CD14-positive monocyte (primary cell): Measurements from ENCODE around the gene SLC13A3. TPM values are rescaled to one million over a fixed set of nuclear protein-coding genes. Genes with fewer than 3 reads are reported as not detected.

Source experiments
- DNase-seq, 3 donors: peaks; one replicate each; pipeline ENCODE4 v3.0.0-alpha.2; 2011 to 2022
- H2AFZ ChIP-seq: 2 replicates; pipeline ENCODE4 v1.6.0; 2012; ENCODE audit warnings: mild to moderate bottlenecking, low read depth, low read length, inconsistent platforms; ENCODE audit not compliant: insufficient read depth, poor library complexity, severe bottlenecking
- H3K27ac ChIP-seq, 2 donors: 1 replicate in 1 of 2; 2 replicates in 1 of 2; pipeline ENCODE4 v1.5.1; 2012 to 2013; ENCODE audit warnings: low read length in 2 of 2, control low read depth in 1 of 2, inconsistent platforms in 1 of 2, low read depth in 1 of 2, mild to moderate bottlenecking in 1 of 2
- H3K27me3 ChIP-seq, 2 donors: one replicate each; pipeline versions ENCODE4 v1.6.0 to v1.6.1; 2011 to 2013; ENCODE audit warnings: low read length in 2 of 2; ENCODE audit not compliant: control insufficient read depth in 2 of 2, insufficient read depth in 2 of 2
- H3K36me3 ChIP-seq, 2 donors: replicated peaks in 1 of 2; 1 replicate in 1 of 2; 2 replicates in 1 of 2; pipeline versions ENCODE4 v1.5.1 to v1.6.1; 2012 to 2013; ENCODE audit warnings: low read length in 2 of 2, control low read depth in 1 of 2, inconsistent platforms in 1 of 2, mild to moderate bottlenecking in 1 of 2; ENCODE audit not compliant: insufficient read depth in 2 of 2, control insufficient read depth in 1 of 2
- H3K4me1 ChIP-seq, 2 donors: 1 replicate in 1 of 2; 2 replicates in 1 of 2; pipeline versions ENCODE4 v1.5.1 to v1.6.1; 2012 to 2013; ENCODE audit warnings: low read length in 2 of 2, control low read depth in 1 of 2, inconsistent platforms in 1 of 2, mild to moderate bottlenecking in 1 of 2, moderate library complexity in 1 of 2; ENCODE audit not compliant: insufficient read depth in 2 of 2, control insufficient read depth in 1 of 2
- H3K4me2 ChIP-seq: replicated peaks from 2 replicates; pipeline ENCODE3; 2012; ENCODE audit warnings: low read length, moderate library complexity, mild to moderate bottlenecking; ENCODE audit not compliant: poor library complexity, severe bottlenecking; ENCODE audit errors: extremely low read depth
- H3K4me3 ChIP-seq, 3 experiments: fragments of 200-600 bp in 1 of 3; sonication (generic) in 1 of 3; replicated peaks in 1 of 3; 1 replicate in 2 of 3; 2 replicates in 1 of 3; pipeline ENCODE4 v1.5.1; 2011 to 2013; ENCODE audit warnings: low read length in 3 of 3, mild to moderate bottlenecking in 3 of 3, control low read depth in 2 of 3, low read depth in 2 of 3, inconsistent platforms in 1 of 3, moderate library complexity in 1 of 3
- H3K79me2 ChIP-seq: 2 replicates; pipeline ENCODE4 v1.6.0; 2012; ENCODE audit warnings: mild to moderate bottlenecking, control low read depth, inconsistent platforms, low read length, moderate library complexity; ENCODE audit not compliant: insufficient read depth
- H3K9ac ChIP-seq: 2 replicates; pipeline ENCODE4 v1.6.0; 2017; ENCODE audit warnings: low read length, mild to moderate bottlenecking; ENCODE audit not compliant: insufficient read depth, poor library complexity, severe bottlenecking
- H3K9me3 ChIP-seq, 2 donors: replicated peaks in 1 of 2; 1 replicate in 1 of 2; 2 replicates in 1 of 2; pipeline versions ENCODE4 v1.5.1 to v1.6.1; 2012 to 2013; ENCODE audit warnings: low read length in 2 of 2, control low read depth in 1 of 2; ENCODE audit not compliant: control insufficient read depth in 1 of 2, insufficient read depth in 1 of 2
- H4K20me1 ChIP-seq: 2 replicates; pipeline ENCODE4 v1.6.0; 2012; ENCODE audit warnings: mild to moderate bottlenecking, low read length, control low read depth, moderate library complexity; ENCODE audit not compliant: insufficient read depth
- H3K27ac Mint-ChIP-seq, 7 donors: one replicate each; pipeline ENCODE4 v1.8.0; 2020; ENCODE audit warnings: mild to moderate bottlenecking in 7 of 7, mixed read lengths in 7 of 7, moderate library complexity in 6 of 7, inconsistent platforms in 2 of 7
- H3K27me3 Mint-ChIP-seq, 3 donors: one replicate each; pipeline ENCODE4 v1.8.0; 2021 to 2022; ENCODE audit warnings: low read depth in 3 of 3, mild to moderate bottlenecking in 3 of 3, mixed read lengths in 3 of 3, moderate library complexity in 3 of 3, inconsistent platforms in 1 of 3
- H3K36me3 Mint-ChIP-seq, 2 donors: one replicate each; pipeline ENCODE4 v1.8.0; 2020; ENCODE audit warnings: mixed read lengths in 2 of 2, inconsistent platforms in 1 of 2, mild to moderate bottlenecking in 1 of 2
- H3K4me1 Mint-ChIP-seq: one replicate; pipeline ENCODE4 v1.8.0; 2020; ENCODE audit warnings: mild to moderate bottlenecking, mixed read lengths
- H3K4me3 Mint-ChIP-seq, 2 donors: one replicate each; pipeline ENCODE4 v1.8.0; 2020; ENCODE audit warnings: mild to moderate bottlenecking in 2 of 2, mixed read lengths in 2 of 2, moderate library complexity in 1 of 2
- H3K9me3 Mint-ChIP-seq, 7 donors: one replicate each; pipeline ENCODE4 v1.8.0; 2020 to 2022; ENCODE audit warnings: mixed read lengths in 7 of 7, mild to moderate bottlenecking in 6 of 7, moderate library complexity in 6 of 7, inconsistent platforms in 2 of 7
- WGBS: methylation state at CpG from one replicate; pipeline ENCODE4 v1.1.5; 2013; ENCODE audit warnings: missing lambda C conversion rate; ENCODE audit not compliant: insufficient coverage; 5-methylcytosine and 5-hydroxymethylcytosine counted together
- intact Hi-C, 2 donors: fragments of 100-400 bp; cut with micrococcal nuclease; formaldehyde crosslinking; loops; one replicate each; pipeline versions ENCODE4 v1.15.0 to v1.15.1; 2023
- polyA plus RNA-seq, 3 donors: library from polyadenylated mRNA; depleted of rRNA in 1 of 3; unstranded in 2 of 3; stranded (reverse) in 1 of 3; fragments of 300-500 nt in 2 of 3; fragments of >200 nt in 1 of 3; fragmentation: Illumina TruSeq in 2 of 3; gene quantifications; 1 replicate in 2 of 3; 2 replicates in 1 of 3; pipeline ENCODE4 v1.2.3, GENCODE V29; 2012 to 2021
- TF ChIP-seq, protein P1 (sequence below): fragments of 200-600 bp; IDR thresholded peaks from one replicate; pipeline ENCODE4 v1.8.0; 2022; ENCODE audit warnings: antibody characterized with exemption, mild to moderate bottlenecking

SLC13A3 gene
- polyA plus RNA-seq, 3 donors, result 0.04 TPM; not detected in 2

DNA sequence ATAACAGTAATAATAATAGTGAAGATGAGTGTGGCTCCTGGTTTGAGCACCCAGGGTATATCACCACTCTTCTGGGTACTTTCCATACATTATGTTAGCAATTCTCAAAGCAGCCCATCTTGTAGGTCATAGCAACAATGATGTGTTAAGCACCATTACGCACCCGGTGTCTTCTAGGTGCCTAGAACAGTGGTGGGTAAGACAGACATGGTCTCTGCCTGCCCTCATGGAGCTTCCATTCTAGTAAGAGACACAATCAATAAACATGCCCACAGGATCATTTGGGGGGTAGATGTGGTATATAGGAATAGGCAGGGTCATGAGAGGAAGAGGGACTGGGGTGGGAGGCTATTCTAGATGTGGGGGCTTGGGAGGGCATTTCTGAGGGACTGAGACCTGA is 79.8 kb downstream of the SLC13A3 start:
- Histone ChIP-seq H3K4me3 (no peak overlapping the region), H3K9ac (no peak overlapping the region), H3K4me1 (peaks cover 0 to 7% of the 10 kb centered on the region in 2 donors), H4K20me1 (no peaks in the 10 kb centered on the region), H3K9me3 (no peaks in the 10 kb centered on the region), H3K27ac (no peak overlapping the region), H3K4me2 (no peak overlapping the region), H3K79me2 (no peaks in the 10 kb centered on the region), H2AFZ (no peak overlapping the region), H3K36me3 (no peaks in the 10 kb centered on the region), H3K27me3 (peaks cover 2 to 6% of the 10 kb centered on the region in 2 donors)
- Mint-ChIP-seq H3K4me3 (no peak overlapping the region), H3K4me1 (peaks cover 11% of the 10 kb centered on the region), H3K9me3 (peaks cover 0 to 5% (median 0%) of the 10 kb centered on the region in 7 donors), H3K27ac (peak overlapping the region in 1 of 7 donors; percentile 36), H3K27me3 (peaks cover 5 to 27% (median 14%) of the 10 kb centered on the region in 3 donors), H3K36me3 (no peaks in the 10 kb centered on the region)
- TF ChIP-seq, protein P1, sequence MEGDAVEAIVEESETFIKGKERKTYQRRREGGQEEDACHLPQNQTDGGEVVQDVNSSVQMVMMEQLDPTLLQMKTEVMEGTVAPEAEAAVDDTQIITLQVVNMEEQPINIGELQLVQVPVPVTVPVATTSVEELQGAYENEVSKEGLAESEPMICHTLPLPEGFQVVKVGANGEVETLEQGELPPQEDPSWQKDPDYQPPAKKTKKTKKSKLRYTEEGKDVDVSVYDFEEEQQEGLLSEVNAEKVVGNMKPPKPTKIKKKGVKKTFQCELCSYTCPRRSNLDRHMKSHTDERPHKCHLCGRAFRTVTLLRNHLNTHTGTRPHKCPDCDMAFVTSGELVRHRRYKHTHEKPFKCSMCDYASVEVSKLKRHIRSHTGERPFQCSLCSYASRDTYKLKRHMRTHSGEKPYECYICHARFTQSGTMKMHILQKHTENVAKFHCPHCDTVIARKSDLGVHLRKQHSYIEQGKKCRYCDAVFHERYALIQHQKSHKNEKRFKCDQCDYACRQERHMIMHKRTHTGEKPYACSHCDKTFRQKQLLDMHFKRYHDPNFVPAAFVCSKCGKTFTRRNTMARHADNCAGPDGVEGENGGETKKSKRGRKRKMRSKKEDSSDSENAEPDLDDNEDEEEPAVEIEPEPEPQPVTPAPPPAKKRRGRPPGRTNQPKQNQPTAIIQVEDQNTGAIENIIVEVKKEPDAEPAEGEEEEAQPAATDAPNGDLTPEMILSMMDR, result no peak
- WGBS, result no CpG with 5 or more reads among the region's 2 CpGs
- no peak for DNase-seq
- intact Hi-C loops, result no loop called here

DNA sequence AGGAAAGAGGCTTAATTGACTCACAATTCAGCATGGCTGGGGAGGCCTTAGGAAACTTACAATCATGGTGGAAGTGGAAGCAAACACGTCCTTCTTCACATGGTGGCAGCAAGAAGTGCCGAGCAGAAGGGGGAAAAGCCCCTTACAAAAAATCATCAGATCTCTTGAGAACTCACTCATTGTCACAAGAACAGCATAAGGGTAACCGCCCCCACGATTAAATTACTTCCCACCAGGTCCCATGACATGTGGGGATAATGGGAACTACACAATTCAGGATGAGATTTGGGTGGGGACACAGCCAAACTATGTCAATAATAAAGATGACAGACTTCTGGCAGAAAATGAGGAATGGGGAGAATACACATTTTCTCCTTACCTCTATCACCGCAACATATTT is 80.3 kb downstream of the SLC13A3 start:
- Histone ChIP-seq H3K36me3 (no peaks in the 10 kb centered on the region), H4K20me1 (no peaks in the 10 kb centered on the region), H3K4me2 (no peak overlapping the region), H3K27me3 (peaks cover 2 to 6% of the 10 kb centered on the region in 2 donors), H3K9ac (no peak overlapping the region), H3K4me1 (peaks cover 0 to 4% of the 10 kb centered on the region in 2 donors), H3K9me3 (no peaks in the 10 kb centered on the region), H3K27ac (no peak overlapping the region), H2AFZ (no peak overlapping the region), H3K79me2 (no peaks in the 10 kb centered on the region), H3K4me3 (no peak overlapping the region)
- peaks cover 0 to 5% (median 0%) of the 10 kb centered on the region in 7 donors for H3K9me3 Mint-ChIP-seq
- H3K27ac Mint-ChIP-seq, result no peak overlapping the region
- intact Hi-C loops, result no loop called here
- peaks cover 5 to 27% (median 14%) of the 10 kb centered on the region in 3 donors for H3K27me3 Mint-ChIP-seq
- WGBS, result no CpG with 5 or more reads among the region's 5 CpGs
- TF ChIP-seq, protein P1, result no peak
- DNase-seq, result no peak
- peaks cover 7% of the 10 kb centered on the region for H3K4me1 Mint-ChIP-seq
- H3K36me3 Mint-ChIP-seq, result no peaks in the 10 kb centered on the region
- no peak overlapping the region for H3K4me3 Mint-ChIP-seq
